C4-2B (cell line): ENCODE measurements around the gene SDS.

ENCODE experiments used
- H3K27ac ChIP-seq: fragments of 450-650 bp; 2 replicates; pipeline ENCODE4 v1.5.1; 2017
- CTCF ChIP-seq: fragments of 450-650 bp; conservative IDR thresholded peaks from 2 replicates; pipeline ENCODE4 v1.5.1; 2017; ENCODE audit warnings: mild to moderate bottlenecking
- ZFX ChIP-seq: fragments of 450-650 bp; IDR thresholded peaks from 2 replicates; pipeline ENCODE4 v1.6.1; 2017

Gene SDS

DNA sequence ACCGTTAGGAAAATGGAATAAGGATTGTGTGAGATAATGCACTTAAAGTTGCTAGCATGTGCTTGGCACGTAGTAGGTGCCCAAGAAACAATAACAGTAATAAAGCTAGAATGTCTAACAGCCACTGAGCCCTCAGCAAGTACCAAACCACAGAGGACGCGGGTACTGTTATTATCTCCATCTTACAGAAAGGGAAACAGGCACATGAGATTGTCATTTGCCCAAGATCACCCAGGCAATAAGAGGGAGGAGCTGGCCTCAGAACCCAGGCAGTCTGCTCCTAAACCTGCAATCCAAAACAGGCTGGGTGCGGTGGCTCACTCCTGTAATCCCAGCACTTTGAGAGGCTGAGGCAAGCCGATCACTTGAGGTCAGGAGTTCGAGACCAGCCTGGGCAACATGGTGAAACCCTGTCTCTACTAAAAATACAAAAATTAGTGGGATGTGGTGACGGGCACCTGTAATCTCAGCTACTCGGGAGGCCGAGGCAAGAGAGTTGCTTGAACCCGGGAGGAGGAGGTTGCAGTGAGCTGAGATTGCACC is 5.1 kb upstream of the SDS start:
- no peak for TF ChIP-seq ZFX
- TF ChIP-seq CTCF = no peak
- no peak overlapping the region for H3K27ac ChIP-seq

GRCh38 chr12:113407931-113408600 is 4.4 kb upstream of the SDS start:
- no peak for TF ChIP-seq ZFX
- TF ChIP-seq CTCF = no peak
- no peak overlapping the region for H3K27ac ChIP-seq

DNA sequence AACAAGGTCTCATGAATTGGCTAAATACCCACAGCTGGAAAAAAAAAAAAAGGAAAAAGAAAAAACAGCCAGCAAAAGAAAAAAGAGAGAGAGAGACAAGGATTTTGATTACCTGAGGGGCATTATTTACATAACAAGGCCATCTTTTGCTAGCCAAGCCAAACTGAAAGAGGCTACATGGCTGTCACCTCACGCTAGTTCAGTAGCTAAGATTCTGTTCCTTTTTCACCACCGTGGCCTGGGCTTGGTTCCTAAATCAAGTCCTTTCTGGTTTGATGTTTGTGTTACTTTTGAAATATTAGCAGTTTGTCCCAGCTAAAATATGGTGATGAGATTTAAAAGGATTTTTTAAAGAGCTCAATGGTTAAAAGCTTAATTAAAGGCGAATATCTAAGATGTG is 2.0 kb upstream of the SDS start:
- TF ChIP-seq ZFX = no peak
- no peak for TF ChIP-seq CTCF
- no peak overlapping the region for H3K27ac ChIP-seq

DNA sequence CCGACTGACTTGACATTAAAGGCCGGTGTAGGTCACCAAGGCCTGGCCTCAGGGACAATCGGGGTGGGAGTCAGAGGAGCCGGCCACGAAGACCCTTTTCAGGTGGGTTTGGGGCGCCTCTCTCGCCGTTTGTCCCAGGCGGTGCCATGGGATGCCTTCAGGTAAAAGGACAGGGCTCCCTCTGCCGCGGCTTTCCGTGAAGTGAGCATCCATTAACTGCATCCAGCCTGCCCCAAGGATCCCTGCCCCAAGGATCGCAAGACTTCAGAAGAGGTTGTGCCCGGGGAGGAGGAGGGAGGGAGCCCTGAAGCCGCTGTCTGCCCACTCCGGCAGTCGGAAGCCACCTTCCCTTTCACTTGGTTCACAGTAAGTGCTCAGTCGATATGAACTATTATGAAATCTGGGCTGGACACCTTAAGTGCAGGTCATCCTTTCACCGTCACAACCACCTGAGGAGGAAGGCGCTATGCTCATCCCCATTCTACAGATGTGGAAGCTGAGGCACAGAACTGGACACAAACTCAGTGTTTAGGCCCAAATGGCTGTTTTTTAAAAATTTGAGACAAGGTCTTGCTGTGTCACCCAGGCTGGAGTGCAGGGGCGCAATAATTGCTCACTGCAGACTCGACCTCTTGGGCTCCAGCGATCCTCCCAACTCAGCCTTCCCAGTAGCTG is 964 bp downstream of the SDS start:
- TF ChIP-seq CTCF (no peak), ZFX (no peak)
- no peak overlapping the region for H3K27ac ChIP-seq

GRCh38 chr12:113401066-113402000 is 2.4 kb downstream of the SDS start:
- H3K27ac ChIP-seq = no peak overlapping the region

GRCh38 chr12:113400362-113400761 is 3.3 kb downstream of the SDS start:
- H3K27ac ChIP-seq = no peak overlapping the region
- TF ChIP-seq ZFX (no peak), CTCF (no peak)

More at GRCh38 chr12:113401066-113402000, 2.4 kb downstream of the SDS start:
- no peak for TF ChIP-seq CTCF
- no peak for TF ChIP-seq ZFX
